Heart left ventricle (tissue), 16 donors: ENCODE measurements around the gene HSF4. TPM values are rescaled to one million over a fixed set of nuclear protein-coding genes. Genes with fewer than 3 reads are reported as not detected.

Source experiments
- ATAC-seq, 4 donors: fragments of 200-7000 bp; cut with Tn5 transposase; one replicate each; pipeline ENCODE4 v1.9.1; 2020 to 2022; ENCODE audit warnings: moderate library complexity in 4 of 4, mild to moderate bottlenecking in 3 of 4, moderate number of reproducible peaks in 1 of 4
- DNase-seq, 5 donors: peaks; one replicate each; pipeline ENCODE4 v3.0.0-alpha.2; 2020
- H3K27ac ChIP-seq, 12 donors: fragments of 200-600 bp; sonication (generic) in 4 of 12; one replicate each; pipeline versions ENCODE4 v1.5.0 to v1.8.0; 2016 to 2022; ENCODE audit warnings: mild to moderate bottlenecking in 2 of 12
- H3K27me3 ChIP-seq, 9 donors: fragments of 200-600 bp; sonication (generic) in 2 of 9; one replicate each; pipeline versions ENCODE4 v1.5.1 to v1.8.0; 2016 to 2022; ENCODE audit warnings: mild to moderate bottlenecking in 3 of 9
- H3K36me3 ChIP-seq, 9 donors: fragments of 200-600 bp; sonication (generic) in 2 of 9; one replicate each; pipeline versions ENCODE4 v1.5.0 to v1.8.0; 2018 to 2022; ENCODE audit warnings: mild to moderate bottlenecking in 2 of 9
- H3K4me1 ChIP-seq, 12 donors: fragments of 200-600 bp; sonication (generic) in 4 of 12; one replicate each; pipeline versions ENCODE4 v1.5.0 to v1.8.0; 2016 to 2022; ENCODE audit warnings: mild to moderate bottlenecking in 3 of 12
- H3K4me3 ChIP-seq, 12 donors: fragments of 200-600 bp; sonication (generic) in 4 of 12; one replicate each; pipeline versions ENCODE4 v1.5.0 to v1.8.0; 2017 to 2022; ENCODE audit warnings: mild to moderate bottlenecking in 9 of 12, moderate library complexity in 4 of 12
- H3K9me3 ChIP-seq, 12 donors: fragments of 200-600 bp; sonication (generic) in 4 of 12; one replicate each; pipeline versions ENCODE4 v1.5.0 to v1.8.0; 2016 to 2022; ENCODE audit warnings: mild to moderate bottlenecking in 1 of 12
- CTCF ChIP-seq, 12 donors: fragments of 200-600 bp; sonication (generic) in 4 of 12; IDR thresholded peaks; one replicate each; pipeline versions ENCODE4 v1.5.0 to v1.8.0; 2018 to 2022; ENCODE audit warnings: antibody characterized with exemption in 12 of 12, mild to moderate bottlenecking in 5 of 12
- POLR2A ChIP-seq, 2 donors: fragments of 450-650 bp; IDR thresholded peaks; one replicate each; pipeline ENCODE4 v1.6.1; 2017; ENCODE audit warnings: antibody characterized with exemption in 2 of 2, mild to moderate bottlenecking in 2 of 2, moderate library complexity in 2 of 2
- WGBS, 4 donors: extraction: QIAGEN DNeasy Blood & Tissue Kit in 2 of 4; methylation state at CpG; one replicate each; pipeline versions ENCODE4 v1.1.5 to v1.1.7; 2013 to 2018; 5-methylcytosine and 5-hydroxymethylcytosine counted together
- intact Hi-C, 10 donors: fragments of 100-400 bp; cut with DNase I; formaldehyde crosslinking; loops; one replicate each; pipeline versions ENCODE4 v1.11.1 to v1.14.2; 2022
- polyA plus RNA-seq, 2 donors: library from polyadenylated mRNA; stranded (reverse); fragments of 200-250 nt; gene quantifications; one replicate each; pipeline ENCODE4 v1.2.3, GENCODE V29; 2013
- total RNA-seq, 9 donors: library from RNA; depleted of rRNA in 2 of 9; stranded (reverse); fragments of >200 nt in 2 of 9; fragmentation: NEBNext Ultra II Directional in 3 of 9; extraction: Animal tissue kit (Norgen Biotek cat#: 25700) in 3 of 9; gene quantifications; one replicate each; pipeline versions ENCODE4 v1.1.0 to v1.2.4, GENCODE V29; 2016 to 2023
- donor health status: ischemic (EF 13 %, LVEDD 7.1; RV severe dilation, severe dysfunction).
- donor health status: healthy with polysubstance abuse.
- donor health status: DM: no; HTN: yes; CAD: no.
- donor health status: DM: no; HTN: no; CAD: no.
- donor health status: ischemic (EF 25% LVEDD 6.9; RV normal size, moderate dysfunction).
- donor health status: ischemic (EF 25% LVEDD 5.7; RV mildly dilated, moderate dysfunction).
- donor health status: healthy.
- donor health status: DM: yes; HTN: yes; CAD: no.
- donor health status: ischemic (EF 35%, LVEDD 5.7; RV mildly dilated, moderate dysfunction).
- donor health status: nonischemic (EF 11% LVEDD 7.7; RV severe dilation, severe dysfunction).
- donor health status: DM: yes; HTN: yes; CAD: no.
- donor health status: PGD.
- donor health status: ischemic (EF 29% LVEDD 5.4; RV normal size, mild dysfunction).
- donor health status: nonischemic (EF 23%, LVEDD 6.1; RV moderate dilation, normal function).

HSF4 gene
- total and polyA plus RNA-seq, 11 donors, result 5.9 to 62.5 (median 35.4) TPM

GRCh38 chr16:67183627-67184452 is 19.3 kb downstream of the HSF4 start, which contains the start of gene MATCAP1:
Gene MATCAP1 (minus strand): TSS chr16:67183963. CDS start chr16:67180610, 3,353 bp downstream.
- 0 to 1% (median 0%) methylated on average over 37 to 77 of the region's 77 CpGs for WGBS, 4 donors

GRCh38 chr16:67184453-67184994 is 20.0 kb downstream of the HSF4 start:
- H3K4me3 ChIP-seq, result peak overlapping the region; percentile 47 to 88 (median 72)
- WGBS, 4 donors, result 12 to 23% (median 14%) methylated on average over 45 to 59 of the region's 59 CpGs
- no peak for TF ChIP-seq CTCF (IDR thresholded peaks at IDR 0.05)
- TF ChIP-seq POLR2A (IDR thresholded peaks at IDR 0.05), result no peak
- no peaks in the 10 kb centered on the region for H3K36me3 ChIP-seq
- ATAC-seq, result peak in 2 of 4 donors; percentile 6 to 9
- no peaks in the 10 kb centered on the region for H3K27me3 ChIP-seq
- peak overlapping the region; percentile 90 to 100 (median 96) for H3K27ac ChIP-seq
- no peaks in the 10 kb centered on the region for H3K9me3 ChIP-seq
- peaks cover 0 to 47% (median 23%) of the 10 kb centered on the region in 12 donors for H3K4me1 ChIP-seq
- intact Hi-C loops, result loop anchor here in 6 of 10 donors (2.0 to 10.0 kb wide), 4 partner anchors 62 to 230 kb away; partner anchors contain the start of gene FHOD1 (in 1 of the 6)
- DNase-seq, result no peak

More at GRCh38 chr16:67183627-67184452, 19.3 kb downstream of the HSF4 start, which contains the start of gene MATCAP1:
- H3K36me3 ChIP-seq, result no peaks in the 10 kb centered on the region
- peak in 1 of 2 donors; percentile 54 for TF ChIP-seq POLR2A (IDR thresholded peaks at IDR 0.05)
- peak in 1 of 12 donors; percentile 10 for TF ChIP-seq CTCF (IDR thresholded peaks at IDR 0.05)
- DNase-seq (peak; percentile 95 to 97 (median 96)), ATAC-seq (peak; percentile 93 to 96 (median 94))
- H3K4me3 ChIP-seq, result peak within 1 kb of the TSS; percentile 47 to 88 (median 72)
- H3K27ac ChIP-seq, result peak within 1 kb of the TSS; percentile 90 to 100 (median 96)
- intact Hi-C loops, result loop anchor here in 7 of 10 donors (1.0 to 10.0 kb wide), 7 partner anchors 23 to 229 kb away; partner anchors contain the start of genes FHOD1 (in 1 of the 7) and TMEM208 (in 1 of the 7)
- H3K9me3 ChIP-seq, result no peaks in the 10 kb centered on the region
- H3K4me1 ChIP-seq, result peaks cover 0 to 49% (median 23%) of the 10 kb centered on the region in 12 donors
- H3K27me3 ChIP-seq, result no peaks in the 10 kb centered on the region

- peak; percentile 92 to 96 (median 93) for DNase-seq
- peak; percentile 39 to 66 (median 56) for ATAC-seq
- Histone ChIP-seq H3K27me3 (no peaks in the 10 kb centered on the region), H3K27ac (peak overlapping the region in 4 of 12 donors; percentile 6 to 97 (median 64)), H3K4me3 (peak overlapping the region in 9 of 12 donors; percentile 64 to 88 (median 72)), H3K4me1 (peaks cover 0 to 47% (median 23%) of the 10 kb centered on the region in 12 donors), H3K9me3 (no peaks in the 10 kb centered on the region), H3K36me3 (no peaks in the 10 kb centered on the region)
- intact Hi-C loops, result loop anchor here in 8 of 10 donors (1.0 to 10.0 kb wide), 6 partner anchors 26 to 230 kb away; partner anchors contain the start of genes FBXL8 (in 1 of the 8), FHOD1 (in 1 of the 8) and TRADD (in 1 of the 8)
- TF ChIP-seq CTCF (IDR thresholded peaks at IDR 0.05), result peak; percentile 74 to 93 (median 85)
- TF ChIP-seq POLR2A (IDR thresholded peaks at IDR 0.05), result no peak
- 0 to 20% (median 13%) methylated on average over 5 to 43 of the region's 43 CpGs for WGBS, 4 donors
Observed at GRCh38 chr16:67184995-67185650, 20.6 kb downstream of the HSF4 start.
